ENCODE data around the gene TMEM151B. TPM values are rescaled to one million over a fixed set of nuclear protein-coding genes. Genes with fewer than 3 reads are reported as not detected.

Gene TMEM151B
- polyA plus RNA-seq, 1 donor from 2014 or later = 66.0 TPM

DNA sequence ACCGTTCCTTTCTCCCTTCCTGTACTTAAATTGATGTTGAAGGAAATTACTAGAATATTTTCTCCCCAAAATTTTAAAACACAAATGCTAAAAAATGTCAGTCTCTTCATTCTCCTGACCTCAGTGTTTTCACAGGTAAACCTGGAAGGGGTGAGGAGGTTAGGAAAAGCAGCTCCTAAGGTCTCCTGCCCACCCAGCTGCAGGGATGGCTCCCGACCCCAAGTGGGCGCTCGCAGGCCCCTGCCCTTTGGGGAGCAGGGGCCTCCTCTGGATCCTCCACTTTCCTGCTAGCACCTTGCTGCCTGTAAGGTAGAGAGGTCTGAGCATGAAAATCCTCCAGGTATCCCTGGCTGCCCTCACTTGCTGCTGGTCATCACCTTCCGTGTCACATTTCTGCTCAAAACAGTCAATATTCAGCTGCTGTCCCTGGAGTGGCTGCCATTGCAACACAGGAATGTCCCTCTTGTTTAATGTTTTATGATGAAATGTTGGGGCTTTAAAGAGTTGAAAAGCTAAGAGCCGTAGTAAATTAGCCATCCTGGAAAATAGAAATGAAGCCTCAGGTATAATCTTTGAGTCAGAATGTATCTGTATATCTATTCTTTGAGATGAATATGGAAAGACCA lies 34.2 kb upstream of the TMEM151B start:
- Histone ChIP-seq H3K27ac (ENCODE audit: low read length) (no peak overlapping the region), H3K9ac (ENCODE audit: low read length) (no peak overlapping the region), H3K79me2 (replicated peaks; ENCODE audit: insufficient read depth, low read length) (no peaks in the 10 kb centered on the region), H3K27me3 (ENCODE audit: insufficient read depth, low read depth, low read length) (no peaks in the 10 kb centered on the region), H2AFZ (ENCODE audit: low read depth, low read length) (no peak overlapping the region), H4K20me1 (ENCODE audit: insufficient read depth) (no peaks in the 10 kb centered on the region), H3K9me2 (ENCODE audit: insufficient read depth, low read length) (no peaks in the 10 kb centered on the region), H3F3A (ENCODE audit: insufficient read depth, low read length, poor library complexity, severe bottlenecking) (no peaks in the 10 kb centered on the region), H3K4me3 (ENCODE audit: low read length) (no peak overlapping the region), H3K9me3 (ENCODE audit: low read length) (no peaks in the 10 kb centered on the region), H3K36me3 (ENCODE audit: insufficient read depth, low read length) (no peaks in the 10 kb centered on the region), H3K4me2 (ENCODE audit: low read length) (no peak overlapping the region)
- TF ChIP-seq SMC3 (conservative IDR thresholded peaks at IDR 0.05; ENCODE audit: poor library complexity) = no peak

DNA sequence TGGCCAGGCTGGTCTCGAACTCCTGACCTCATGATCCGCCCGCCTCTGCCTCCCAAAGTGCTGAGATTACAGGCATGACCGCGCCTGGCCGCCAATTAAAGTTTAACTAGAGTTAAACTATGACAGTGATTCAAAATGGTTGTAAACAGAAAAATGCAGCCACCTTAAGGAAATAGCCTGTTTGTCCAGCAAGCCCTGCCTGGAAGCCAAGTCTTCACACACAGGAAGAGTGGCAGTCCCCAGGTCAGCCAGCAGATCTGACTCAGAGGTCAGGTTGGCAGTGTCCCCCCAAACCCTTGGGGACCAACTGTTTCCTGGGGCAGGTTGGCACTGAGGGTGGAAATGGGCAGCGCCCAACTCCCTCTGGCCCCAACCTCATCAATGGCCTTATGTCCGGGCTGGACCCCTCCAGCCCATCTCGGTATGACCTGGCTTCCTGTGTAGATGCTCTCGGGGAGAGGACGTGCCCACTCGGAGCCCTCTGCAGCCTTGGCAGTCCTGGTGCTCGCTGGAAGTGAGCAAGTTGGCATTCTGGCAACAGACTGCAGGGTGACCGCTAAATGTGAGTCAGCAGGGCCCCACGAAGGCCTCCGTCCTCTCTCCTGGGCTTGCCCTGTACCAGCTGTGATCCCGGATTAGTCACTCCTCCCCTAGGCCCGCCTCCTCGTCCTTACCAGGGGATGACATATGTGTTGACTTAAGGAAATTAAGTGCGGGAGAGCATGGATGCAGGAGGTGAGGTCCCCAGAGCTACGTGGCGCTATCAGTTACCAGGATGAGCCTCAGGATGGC lies 33.0 kb upstream of the TMEM151B start:
- Histone ChIP-seq H3K36me3 (ENCODE audit: insufficient read depth, low read length) (no peaks in the 10 kb centered on the region), H3K4me3 (ENCODE audit: low read length) (peak overlapping the region; percentile 64), H3K27ac (ENCODE audit: low read length) (peak overlapping the region; percentile 47), H3K79me2 (replicated peaks; ENCODE audit: insufficient read depth, low read length) (no peaks in the 10 kb centered on the region), H3K9ac (ENCODE audit: low read length) (peak overlapping the region; percentile 76), H3K9me3 (ENCODE audit: low read length) (no peaks in the 10 kb centered on the region), H3K4me2 (ENCODE audit: low read length) (no peak overlapping the region), H2AFZ (ENCODE audit: low read depth, low read length) (peak overlapping the region; percentile 72), H3K9me2 (ENCODE audit: insufficient read depth, low read length) (no peaks in the 10 kb centered on the region), H4K20me1 (ENCODE audit: insufficient read depth) (no peaks in the 10 kb centered on the region), H3F3A (ENCODE audit: insufficient read depth, low read length, poor library complexity, severe bottlenecking) (no peaks in the 10 kb centered on the region), H3K27me3 (ENCODE audit: insufficient read depth, low read depth, low read length) (no peaks in the 10 kb centered on the region)
- TF ChIP-seq TAF1 (IDR thresholded peaks at IDR 0.05; ENCODE audit: low read depth) (peak; percentile 17), SMC3 (conservative IDR thresholded peaks at IDR 0.05; ENCODE audit: poor library complexity) (no peak)

DNA sequence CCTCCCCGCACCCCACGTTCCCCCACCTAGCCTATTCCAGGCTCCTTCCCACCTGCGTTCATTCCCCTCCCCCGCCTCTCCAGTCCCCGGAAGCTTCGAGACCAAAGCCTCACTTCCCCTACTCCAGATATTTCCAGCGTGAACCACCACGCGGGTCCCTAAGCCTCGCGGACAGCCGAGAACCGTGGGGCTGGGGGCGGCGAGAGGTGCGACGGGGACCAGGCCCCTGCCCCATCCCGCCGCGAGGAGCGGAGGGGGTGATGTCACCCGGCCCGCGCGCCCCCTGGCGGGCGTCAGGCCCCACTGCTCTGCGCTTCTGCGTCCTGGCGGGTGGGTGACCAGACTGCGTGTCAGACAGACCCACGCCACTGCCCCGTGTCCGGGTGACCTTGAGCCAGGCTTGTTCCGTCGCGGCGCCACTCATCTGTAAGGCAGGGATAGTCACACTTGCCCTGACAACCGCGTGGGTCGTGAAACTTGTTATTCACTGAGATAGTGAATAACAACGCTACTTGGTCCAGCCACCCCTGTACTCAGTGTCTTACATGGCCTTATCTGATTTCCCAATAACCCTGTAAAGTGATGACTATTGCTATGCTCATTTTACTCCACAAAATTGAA lies 32.3 kb upstream of the TMEM151B start:
- Histone ChIP-seq H3K9me2 (ENCODE audit: insufficient read depth, low read length) (no peaks in the 10 kb centered on the region), H3K9me3 (ENCODE audit: low read length) (no peaks in the 10 kb centered on the region), H2AFZ (ENCODE audit: low read depth, low read length) (peak overlapping the region; percentile 72), H3K27ac (ENCODE audit: low read length) (peak overlapping the region; percentile 47), H3K9ac (ENCODE audit: low read length) (peak overlapping the region; percentile 76), H3K36me3 (ENCODE audit: insufficient read depth, low read length) (no peaks in the 10 kb centered on the region), H3K4me2 (ENCODE audit: low read length) (no peak overlapping the region), H3F3A (ENCODE audit: insufficient read depth, low read length, poor library complexity, severe bottlenecking) (no peaks in the 10 kb centered on the region), H3K27me3 (ENCODE audit: insufficient read depth, low read depth, low read length) (no peaks in the 10 kb centered on the region), H3K79me2 (replicated peaks; ENCODE audit: insufficient read depth, low read length) (no peaks in the 10 kb centered on the region), H3K4me3 (ENCODE audit: low read length) (peak overlapping the region; percentile 64), H4K20me1 (ENCODE audit: insufficient read depth) (no peaks in the 10 kb centered on the region)
- no peak for TF ChIP-seq EZH2 (IDR thresholded peaks at IDR 0.05; ENCODE audit: borderline replicate concordance, insufficient read depth, low read length, poor library complexity, severe bottlenecking)
- peak; percentile 75 for TF ChIP-seq RAD21 (conservative IDR thresholded peaks at IDR 0.05)
- TF ChIP-seq, protein P1, sequence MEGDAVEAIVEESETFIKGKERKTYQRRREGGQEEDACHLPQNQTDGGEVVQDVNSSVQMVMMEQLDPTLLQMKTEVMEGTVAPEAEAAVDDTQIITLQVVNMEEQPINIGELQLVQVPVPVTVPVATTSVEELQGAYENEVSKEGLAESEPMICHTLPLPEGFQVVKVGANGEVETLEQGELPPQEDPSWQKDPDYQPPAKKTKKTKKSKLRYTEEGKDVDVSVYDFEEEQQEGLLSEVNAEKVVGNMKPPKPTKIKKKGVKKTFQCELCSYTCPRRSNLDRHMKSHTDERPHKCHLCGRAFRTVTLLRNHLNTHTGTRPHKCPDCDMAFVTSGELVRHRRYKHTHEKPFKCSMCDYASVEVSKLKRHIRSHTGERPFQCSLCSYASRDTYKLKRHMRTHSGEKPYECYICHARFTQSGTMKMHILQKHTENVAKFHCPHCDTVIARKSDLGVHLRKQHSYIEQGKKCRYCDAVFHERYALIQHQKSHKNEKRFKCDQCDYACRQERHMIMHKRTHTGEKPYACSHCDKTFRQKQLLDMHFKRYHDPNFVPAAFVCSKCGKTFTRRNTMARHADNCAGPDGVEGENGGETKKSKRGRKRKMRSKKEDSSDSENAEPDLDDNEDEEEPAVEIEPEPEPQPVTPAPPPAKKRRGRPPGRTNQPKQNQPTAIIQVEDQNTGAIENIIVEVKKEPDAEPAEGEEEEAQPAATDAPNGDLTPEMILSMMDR (IDR thresholded peaks at IDR 0.05; ENCODE audit: poor library complexity, severe bottlenecking) = peak; percentile 98
- no peak for TF ChIP-seq TAF1 (IDR thresholded peaks at IDR 0.05; ENCODE audit: low read depth)
- TF ChIP-seq MXI1 (conservative IDR thresholded peaks at IDR 0.05; ENCODE audit: poor library complexity, severe bottlenecking) = no peak
- peak; percentile 22 for TF ChIP-seq EP300 (conservative IDR thresholded peaks at IDR 0.05; ENCODE audit: poor library complexity, severe bottlenecking)
- peak; percentile 92 for TF ChIP-seq SMC3 (conservative IDR thresholded peaks at IDR 0.05; ENCODE audit: poor library complexity)
- TF ChIP-seq POLR2AphosphoS5 (IDR thresholded peaks at IDR 0.05) = peak; percentile 50
